Measurements from ENCODE around the gene TRIM9. TPM values are rescaled to one million over a fixed set of nuclear protein-coding genes. Genes with fewer than 3 reads are reported as not detected.

The TRIM9 gene
- polyA plus RNA-seq, 1 experiment, result 0.06 TPM

GRCh38 chr14:51073731-51074130, 21.2 kb downstream of the TRIM9 start:
- TF ChIP-seq, protein P1, sequence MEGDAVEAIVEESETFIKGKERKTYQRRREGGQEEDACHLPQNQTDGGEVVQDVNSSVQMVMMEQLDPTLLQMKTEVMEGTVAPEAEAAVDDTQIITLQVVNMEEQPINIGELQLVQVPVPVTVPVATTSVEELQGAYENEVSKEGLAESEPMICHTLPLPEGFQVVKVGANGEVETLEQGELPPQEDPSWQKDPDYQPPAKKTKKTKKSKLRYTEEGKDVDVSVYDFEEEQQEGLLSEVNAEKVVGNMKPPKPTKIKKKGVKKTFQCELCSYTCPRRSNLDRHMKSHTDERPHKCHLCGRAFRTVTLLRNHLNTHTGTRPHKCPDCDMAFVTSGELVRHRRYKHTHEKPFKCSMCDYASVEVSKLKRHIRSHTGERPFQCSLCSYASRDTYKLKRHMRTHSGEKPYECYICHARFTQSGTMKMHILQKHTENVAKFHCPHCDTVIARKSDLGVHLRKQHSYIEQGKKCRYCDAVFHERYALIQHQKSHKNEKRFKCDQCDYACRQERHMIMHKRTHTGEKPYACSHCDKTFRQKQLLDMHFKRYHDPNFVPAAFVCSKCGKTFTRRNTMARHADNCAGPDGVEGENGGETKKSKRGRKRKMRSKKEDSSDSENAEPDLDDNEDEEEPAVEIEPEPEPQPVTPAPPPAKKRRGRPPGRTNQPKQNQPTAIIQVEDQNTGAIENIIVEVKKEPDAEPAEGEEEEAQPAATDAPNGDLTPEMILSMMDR (IDR thresholded peaks at IDR 0.05; ENCODE audit: low read depth, low read length), result no peak
- POLR2A ChIA-PET, result no interaction called here
- DNase-seq (ENCODE audit: low read depth, low spot score), result no peak
- no peak overlapping the region for H3K4me3 ChIP-seq (ENCODE audit: low read depth, low read length)
- no peak overlapping the region for H3K27ac ChIP-seq (ENCODE audit: low read depth, low read length)
- CTCF ChIA-PET, result no interaction called here
- H3K27me3 ChIP-seq (ENCODE audit: control insufficient read depth, insufficient read depth, low read length), result peaks cover 8% of the 10 kb centered on the region
- H3K9me3 ChIP-seq (ENCODE audit: control insufficient read depth, insufficient read depth, low read length), result no peaks in the 10 kb centered on the region

GRCh38 chr14:51072976-51073375, 21.9 kb downstream of the TRIM9 start:
- Histone ChIP-seq H3K27ac (ENCODE audit: low read depth, low read length) (no peak overlapping the region), H3K27me3 (ENCODE audit: control insufficient read depth, insufficient read depth, low read length) (peaks cover 8% of the 10 kb centered on the region), H3K4me3 (ENCODE audit: low read depth, low read length) (no peak overlapping the region), H3K9me3 (ENCODE audit: control insufficient read depth, insufficient read depth, low read length) (no peaks in the 10 kb centered on the region)
- no peak for DNase-seq (ENCODE audit: low read depth, low spot score)
- CTCF ChIA-PET, result no interaction called here
- POLR2A ChIA-PET, result no interaction called here
- TF ChIP-seq, protein P1 (IDR thresholded peaks at IDR 0.05; ENCODE audit: low read depth, low read length), result no peak

DNA sequence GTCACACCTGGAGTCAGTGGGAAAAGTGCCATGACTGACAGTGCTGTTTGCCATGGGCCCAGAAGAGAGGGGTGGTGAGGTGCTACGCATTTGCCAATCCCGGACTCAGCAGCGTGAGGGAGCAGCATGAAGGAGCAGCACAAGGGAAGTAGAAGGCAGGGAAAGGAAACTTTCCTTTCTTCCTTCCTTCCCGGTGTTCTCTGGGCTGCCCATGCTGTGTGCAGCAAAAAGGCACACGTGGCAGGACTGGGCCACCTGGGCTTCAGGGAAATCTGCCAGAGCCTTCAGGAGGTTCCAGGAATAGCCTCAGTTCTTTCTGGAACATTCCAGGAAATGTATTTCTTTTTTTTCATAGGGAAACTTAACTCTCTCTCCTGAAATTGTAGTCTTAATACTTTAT, 23.0 kb downstream of the TRIM9 start:
- ChIA-PET CTCF (interaction anchor here (0.6 kb wide), 1 partner anchor 13 kb away, joined by 3 read pairs; no protein-coding TSS in a partner anchor), POLR2A (no interaction called here)
- TF ChIP-seq, protein P1 (IDR thresholded peaks at IDR 0.05; ENCODE audit: low read depth, low read length), result no peak
- Histone ChIP-seq H3K27ac (ENCODE audit: low read depth, low read length) (no peak overlapping the region), H3K9me3 (ENCODE audit: control insufficient read depth, insufficient read depth, low read length) (no peaks in the 10 kb centered on the region), H3K4me3 (ENCODE audit: low read depth, low read length) (no peak overlapping the region), H3K27me3 (ENCODE audit: control insufficient read depth, insufficient read depth, low read length) (peaks cover 6% of the 10 kb centered on the region)
- DNase-seq (ENCODE audit: low read depth, low spot score), result no peak

DNA sequence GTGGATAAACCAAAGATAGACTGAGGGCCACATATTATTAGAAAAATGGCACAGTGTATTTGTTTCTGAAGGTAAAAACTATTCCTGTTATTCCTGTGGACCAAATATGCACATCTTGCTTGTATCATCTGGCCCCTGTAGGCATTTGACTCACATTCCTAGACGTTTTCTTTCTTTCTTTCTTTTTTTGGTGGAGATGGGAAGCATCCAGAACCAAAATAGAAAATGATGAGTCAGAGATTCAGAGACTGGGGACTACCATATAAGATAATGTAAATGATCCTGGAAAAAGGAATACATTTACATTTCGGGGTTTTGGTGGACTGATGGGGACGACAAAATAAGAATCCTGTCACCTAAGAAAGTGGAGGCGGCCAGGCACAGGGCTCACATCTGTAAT, 24.2 kb downstream of the TRIM9 start:
- CTCF ChIA-PET, result no interaction called here

DNA sequence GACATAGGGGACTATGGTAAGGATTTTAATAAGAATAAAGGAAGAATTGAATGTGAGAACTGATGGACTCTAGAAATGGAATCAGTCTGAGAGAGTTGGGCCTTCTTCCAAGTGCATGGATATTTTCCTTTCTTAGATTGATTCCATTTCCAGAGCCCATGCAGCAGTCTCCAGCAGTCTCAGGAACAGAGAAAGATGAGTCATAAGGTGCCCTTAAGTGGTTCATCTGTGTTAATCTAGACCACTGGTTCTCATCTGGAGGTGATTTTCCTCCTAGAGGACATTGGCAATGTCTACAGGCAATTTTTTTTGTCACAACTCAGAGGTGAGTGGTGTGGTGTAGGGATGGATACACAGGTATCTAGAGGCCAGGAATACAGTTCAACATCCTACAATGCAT, 25.9 kb downstream of the TRIM9 start:
- ChIA-PET POLR2A (no interaction called here), CTCF (no interaction called here)
- H3K4me3 ChIP-seq (ENCODE audit: low read depth, low read length), result no peak overlapping the region
- TF ChIP-seq, protein P1 (IDR thresholded peaks at IDR 0.05; ENCODE audit: low read depth, low read length), result no peak
- H3K27ac ChIP-seq (ENCODE audit: low read depth, low read length), result no peak overlapping the region
- no peak for DNase-seq (ENCODE audit: low read depth, low spot score)
- no peaks in the 10 kb centered on the region for H3K9me3 ChIP-seq (ENCODE audit: control insufficient read depth, insufficient read depth, low read length)
- H3K27me3 ChIP-seq (ENCODE audit: control insufficient read depth, insufficient read depth, low read length), result peaks cover 3% of the 10 kb centered on the region

More for the DNA sequence above, 24.2 kb downstream of the TRIM9 start:
- no peaks in the 10 kb centered on the region for H3K9me3 ChIP-seq (ENCODE audit: control insufficient read depth, insufficient read depth, low read length)
- no peak for DNase-seq (ENCODE audit: low read depth, low spot score)
- H3K27me3 ChIP-seq (ENCODE audit: control insufficient read depth, insufficient read depth, low read length), result peaks cover 3% of the 10 kb centered on the region
- H3K27ac ChIP-seq (ENCODE audit: low read depth, low read length), result no peak overlapping the region
- TF ChIP-seq, protein P1 (IDR thresholded peaks at IDR 0.05; ENCODE audit: low read depth, low read length), result no peak
- H3K4me3 ChIP-seq (ENCODE audit: low read depth, low read length), result no peak overlapping the region
- POLR2A ChIA-PET, result no interaction called here

Data from AG04450 (cell line).